ENCODE data around the gene HOXA11. TPM values are rescaled to one million over a fixed set of nuclear protein-coding genes. Genes with fewer than 3 reads are reported as not detected.
A peak's percentile ranks its signal among the peaks of the same experiment; 100 is the strongest.

Gene HOXA11
- total RNA-seq, 5 donors from 2014 or later (not counting 1 experiment from before 2014, with no cell fraction given): not detected

DNA sequence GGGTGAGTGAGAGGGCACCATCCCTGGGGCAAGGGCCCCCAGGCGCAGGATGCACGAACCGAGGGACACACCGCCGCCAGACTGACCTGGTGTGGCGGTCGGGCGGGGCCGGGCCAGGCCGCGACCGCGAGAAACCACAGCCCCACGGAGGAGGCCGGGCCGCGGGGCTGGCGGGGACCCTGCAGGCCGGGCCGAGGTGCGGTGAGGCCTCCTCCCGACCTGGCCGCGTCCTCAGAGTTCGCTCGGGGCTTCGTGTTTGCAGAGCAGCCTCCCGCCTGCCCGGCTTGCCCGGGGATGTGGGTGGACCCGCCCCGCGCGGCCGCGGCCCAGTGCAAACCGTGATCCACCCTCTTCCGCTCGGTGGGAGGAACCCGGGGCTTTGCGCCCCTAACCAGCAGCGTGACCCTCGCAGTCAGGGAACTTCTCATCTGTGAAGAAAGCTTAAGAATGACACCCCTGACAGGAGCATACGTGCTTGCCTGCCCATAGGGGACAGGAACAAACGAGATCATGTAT is 35.5 kb upstream of the HOXA11 start:
- Mint-ChIP-seq H3K27ac (no peak overlapping the region), H3K4me1 (peaks cover 5 to 10% (median 8%) of the 10 kb centered on the region in 3 donors), H3K4me3 (no peak overlapping the region), H3K36me3 (no peaks in the 10 kb centered on the region), H3K9me3 (no peaks in the 10 kb centered on the region), H3K27me3 (peaks cover 76 to 77% of the 10 kb centered on the region in 2 donors)
- 10% methylated on average over 45 of the region's 45 CpGs for WGBS (ENCODE audit: insufficient coverage)
- ChIA-PET CTCF (no interaction called here), POLR2A (no interaction called here)
- peaks cover 0 to 3% of the 10 kb centered on the region in 2 experiments for H3K4me1 ChIP-seq (ENCODE audit: control insufficient read depth in 1 of 2, extremely low read depth in 1 of 2, insufficient read depth in 2 of 2, low read length in 2 of 2)
- DNase-seq (no peak), ATAC-seq (replicated peaks in 1 of 4) (peak in 1 of 4 experiments; percentile 37)
- H3K4me3 ChIP-seq (ENCODE audit: control insufficient read depth in 1 of 2, extremely low read depth in 1 of 2, low read length in 1 of 2): no peak overlapping the region
- no peaks in the 10 kb centered on the region for H3K36me3 ChIP-seq (ENCODE audit: control insufficient read depth in 2 of 2, extremely low read depth in 1 of 2, insufficient read depth in 1 of 2, low read length in 1 of 2)
- H3K9me3 ChIP-seq: no peaks in the 10 kb centered on the region
- peaks cover 34 to 40% of the 10 kb centered on the region in 2 experiments for H3K27me3 ChIP-seq (replicated peaks in 1 of 2; ENCODE audit: control insufficient read depth in 2 of 2, extremely low read depth in 1 of 2, insufficient read depth in 2 of 2, low read length in 1 of 2)
- H3K27ac ChIP-seq (ENCODE audit: low read length): no peak overlapping the region

DNA sequence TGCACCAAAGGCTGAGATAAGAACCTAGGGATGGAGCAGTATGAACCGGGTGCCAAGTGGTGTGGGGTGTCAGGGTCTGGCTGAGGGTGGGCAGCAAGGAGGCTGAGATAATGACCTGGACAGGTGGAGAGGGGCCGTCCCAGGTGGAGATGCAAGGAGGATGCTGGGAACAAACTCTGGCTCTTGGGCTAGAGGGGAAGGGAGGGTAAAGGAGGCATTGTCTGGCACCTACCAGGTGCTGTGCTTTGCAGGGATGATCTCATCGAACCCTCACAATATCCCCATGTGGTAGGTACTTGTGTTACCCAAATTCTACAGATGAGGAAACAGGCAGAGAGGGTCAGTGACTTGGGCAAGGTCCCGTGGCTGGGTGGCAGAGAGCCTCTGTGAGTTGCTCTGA is 34.8 kb upstream of the HOXA11 start:
- H3K36me3 Mint-ChIP-seq: no peaks in the 10 kb centered on the region
- H3K4me1 ChIP-seq (ENCODE audit: control insufficient read depth in 1 of 2, extremely low read depth in 1 of 2, insufficient read depth in 2 of 2, low read length in 2 of 2): peaks cover 0 to 3% of the 10 kb centered on the region in 2 experiments
- CTCF ChIA-PET: no interaction called here
- H3K27me3 Mint-ChIP-seq: peaks cover 76 to 78% of the 10 kb centered on the region in 2 donors
- POLR2A ChIA-PET: no interaction called here
- H3K9me3 ChIP-seq: no peaks in the 10 kb centered on the region
- no peak overlapping the region for H3K4me3 ChIP-seq (ENCODE audit: control insufficient read depth in 1 of 2, extremely low read depth in 1 of 2, low read length in 1 of 2)
- WGBS (ENCODE audit: insufficient coverage): 58% methylated on average over 2 of the region's 4 CpGs
- H3K4me1 Mint-ChIP-seq: peaks cover 5 to 8% (median 6%) of the 10 kb centered on the region in 3 donors
- no peaks in the 10 kb centered on the region for H3K36me3 ChIP-seq (ENCODE audit: control insufficient read depth in 2 of 2, extremely low read depth in 1 of 2, insufficient read depth in 1 of 2, low read length in 1 of 2)
- H3K27ac Mint-ChIP-seq: no peak overlapping the region
- H3K9me3 Mint-ChIP-seq: no peaks in the 10 kb centered on the region
- H3K4me3 Mint-ChIP-seq: no peak overlapping the region
- DNase-seq (no peak), ATAC-seq (replicated peaks in 1 of 4) (no peak)
- peaks cover 33 to 40% of the 10 kb centered on the region in 2 experiments for H3K27me3 ChIP-seq (replicated peaks in 1 of 2; ENCODE audit: control insufficient read depth in 2 of 2, extremely low read depth in 1 of 2, insufficient read depth in 2 of 2, low read length in 1 of 2)
- H3K27ac ChIP-seq (ENCODE audit: low read length): no peak overlapping the region

DNA sequence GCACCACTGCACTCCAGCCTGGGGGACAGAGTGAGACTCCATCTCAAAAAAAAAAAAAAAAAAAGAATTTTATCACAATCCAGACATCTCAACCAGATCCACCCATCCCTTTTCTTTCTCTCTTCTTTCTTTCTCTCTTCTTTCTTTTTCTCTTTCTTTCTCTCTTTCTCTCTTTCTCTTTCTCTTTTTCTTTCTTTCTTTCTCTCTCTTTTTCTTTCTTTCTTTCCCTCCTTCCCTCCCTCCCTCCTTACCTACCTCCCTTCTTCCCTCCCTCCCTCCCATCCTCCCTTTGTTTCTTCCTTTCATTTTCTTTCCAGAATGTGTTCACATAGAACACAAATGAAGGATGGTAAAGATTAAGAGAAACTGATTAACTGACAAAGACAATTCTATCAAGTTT is 32.9 kb upstream of the HOXA11 start:
- Histone ChIP-seq H3K27me3 (replicated peaks in 1 of 2; ENCODE audit: control insufficient read depth in 2 of 2, extremely low read depth in 1 of 2, insufficient read depth in 2 of 2, low read length in 1 of 2) (peaks cover 27 to 52% of the 10 kb centered on the region in 2 experiments), H3K4me1 (ENCODE audit: control insufficient read depth in 1 of 2, extremely low read depth in 1 of 2, insufficient read depth in 2 of 2, low read length in 2 of 2) (peaks cover 0 to 10% of the 10 kb centered on the region in 2 experiments), H3K4me3 (ENCODE audit: control insufficient read depth in 1 of 2, extremely low read depth in 1 of 2, low read length in 1 of 2) (no peak overlapping the region), H3K9me3 (no peaks in the 10 kb centered on the region), H3K36me3 (ENCODE audit: control insufficient read depth in 2 of 2, extremely low read depth in 1 of 2, insufficient read depth in 1 of 2, low read length in 1 of 2) (no peaks in the 10 kb centered on the region), H3K27ac (ENCODE audit: low read length) (no peak overlapping the region)
- ChIA-PET CTCF (interaction anchor here in 1 of 2 donors (1.4 kb wide), 1 partner anchor 8 kb away, joined by 7 read pairs; no protein-coding TSS in a partner anchor), POLR2A (no interaction called here)
- Mint-ChIP-seq H3K27me3 (peaks cover 81% of the 10 kb centered on the region in 2 donors), H3K27ac (no peak overlapping the region), H3K4me3 (no peak overlapping the region), H3K36me3 (no peaks in the 10 kb centered on the region), H3K9me3 (no peaks in the 10 kb centered on the region), H3K4me1 (peaks cover 5 to 10% (median 6%) of the 10 kb centered on the region in 3 donors)
- no peak for ATAC-seq (replicated peaks in 1 of 4)
- no peak for DNase-seq

DNA sequence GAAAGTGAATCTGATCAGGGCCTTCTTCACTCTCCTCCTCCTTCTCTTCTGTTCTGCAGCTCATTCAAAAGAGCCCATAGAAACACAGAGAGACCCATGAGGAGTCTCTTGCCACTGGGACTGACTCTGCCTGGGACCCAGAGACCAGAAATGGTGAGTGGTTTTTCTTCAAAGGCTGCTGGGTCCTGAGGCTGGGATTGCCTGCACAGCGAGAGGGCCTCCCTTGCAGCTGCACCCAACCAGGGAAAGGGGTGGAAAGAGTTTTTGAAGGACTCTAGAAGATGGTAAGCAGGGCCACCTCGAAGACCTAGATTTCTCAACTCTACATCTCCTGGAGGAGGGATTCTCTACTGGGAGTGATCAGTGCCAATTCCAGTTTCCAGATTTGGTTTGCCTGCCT is 30.3 kb upstream of the HOXA11 start:
- Mint-ChIP-seq H3K4me1 (peaks cover 9 to 17% (median 15%) of the 10 kb centered on the region in 3 donors), H3K27ac (no peak overlapping the region), H3K36me3 (no peaks in the 10 kb centered on the region), H3K27me3 (peaks cover 85 to 86% of the 10 kb centered on the region in 2 donors), H3K4me3 (no peak overlapping the region), H3K9me3 (no peaks in the 10 kb centered on the region)
- DNase-seq (no peak), ATAC-seq (replicated peaks in 1 of 4) (no peak)
- H3K27me3 ChIP-seq (replicated peaks in 1 of 2; ENCODE audit: control insufficient read depth in 2 of 2, extremely low read depth in 1 of 2, insufficient read depth in 2 of 2, low read length in 1 of 2): peaks cover 22 to 69% of the 10 kb centered on the region in 2 experiments
- H3K4me1 ChIP-seq (ENCODE audit: control insufficient read depth in 1 of 2, extremely low read depth in 1 of 2, insufficient read depth in 2 of 2, low read length in 2 of 2): peaks cover 0 to 18% of the 10 kb centered on the region in 2 experiments
- no peaks in the 10 kb centered on the region for H3K36me3 ChIP-seq (ENCODE audit: control insufficient read depth in 2 of 2, extremely low read depth in 1 of 2, insufficient read depth in 1 of 2, low read length in 1 of 2)
- ChIA-PET CTCF (no interaction called here), POLR2A (no interaction called here)
- H3K27ac ChIP-seq (ENCODE audit: low read length): no peak overlapping the region
- WGBS (ENCODE audit: insufficient coverage): no CpG with 5 or more reads among the region's 2 CpGs
- no peaks in the 10 kb centered on the region for H3K9me3 ChIP-seq
- H3K4me3 ChIP-seq (ENCODE audit: control insufficient read depth in 1 of 2, extremely low read depth in 1 of 2, low read length in 1 of 2): no peak overlapping the region

DNA sequence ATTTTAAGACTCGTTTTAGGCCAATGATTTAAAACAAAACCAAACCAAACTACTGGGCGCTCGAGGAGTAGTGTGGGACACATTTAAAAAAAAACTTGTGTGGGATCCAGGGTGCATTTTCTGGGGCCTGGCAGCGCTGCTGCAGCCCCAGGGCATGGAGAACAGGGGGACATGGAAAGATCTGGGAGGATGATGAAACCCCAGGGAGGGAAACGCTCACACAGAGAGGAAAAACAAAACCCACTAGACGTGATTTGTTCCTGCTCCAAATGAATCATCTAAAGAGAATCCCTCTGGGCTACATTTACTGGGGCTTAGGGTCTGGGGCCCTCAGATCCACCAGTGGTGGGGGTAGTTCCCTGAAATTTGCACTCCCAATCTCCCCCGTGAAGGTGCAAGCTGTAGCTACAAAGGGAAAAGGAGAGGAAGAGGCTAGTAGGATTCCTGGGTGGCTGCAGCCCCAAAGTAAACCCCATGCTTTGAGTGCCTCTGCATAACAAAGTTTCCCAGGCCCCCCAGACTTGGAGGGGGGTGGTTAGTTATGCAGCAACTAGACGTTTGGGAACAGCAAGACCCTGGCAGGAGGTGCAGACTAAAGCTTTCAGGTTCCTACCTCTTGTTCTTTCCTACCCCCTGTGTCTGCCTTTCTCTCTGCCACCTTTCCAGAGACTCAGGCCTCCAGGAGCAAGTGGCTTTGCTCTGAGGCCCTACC is 29.4 kb upstream of the HOXA11 start:
- ChIA-PET CTCF (no interaction called here), POLR2A (no interaction called here)
- Mint-ChIP-seq H3K27ac (no peak overlapping the region), H3K9me3 (no peaks in the 10 kb centered on the region), H3K4me1 (peaks cover 8 to 14% (median 12%) of the 10 kb centered on the region in 3 donors), H3K27me3 (peaks cover 86 to 87% of the 10 kb centered on the region in 2 donors), H3K36me3 (no peaks in the 10 kb centered on the region), H3K4me3 (no peak overlapping the region)
- no peak overlapping the region for H3K27ac ChIP-seq (ENCODE audit: low read length)
- DNase-seq (no peak), ATAC-seq (replicated peaks in 1 of 4) (no peak)
- H3K36me3 ChIP-seq (ENCODE audit: control insufficient read depth in 2 of 2, extremely low read depth in 1 of 2, insufficient read depth in 1 of 2, low read length in 1 of 2): no peaks in the 10 kb centered on the region
- no CpG with 5 or more reads among the region's 8 CpGs for WGBS (ENCODE audit: insufficient coverage)
- no peak overlapping the region for H3K4me3 ChIP-seq (ENCODE audit: control insufficient read depth in 1 of 2, extremely low read depth in 1 of 2, low read length in 1 of 2)
- no peaks in the 10 kb centered on the region for H3K9me3 ChIP-seq
- H3K4me1 ChIP-seq (ENCODE audit: control insufficient read depth in 1 of 2, extremely low read depth in 1 of 2, insufficient read depth in 2 of 2, low read length in 2 of 2): peaks cover 0 to 18% of the 10 kb centered on the region in 2 experiments
- H3K27me3 ChIP-seq (replicated peaks in 1 of 2; ENCODE audit: control insufficient read depth in 2 of 2, extremely low read depth in 1 of 2, insufficient read depth in 2 of 2, low read length in 1 of 2): peaks cover 17 to 69% of the 10 kb centered on the region in 2 experiments

DNA sequence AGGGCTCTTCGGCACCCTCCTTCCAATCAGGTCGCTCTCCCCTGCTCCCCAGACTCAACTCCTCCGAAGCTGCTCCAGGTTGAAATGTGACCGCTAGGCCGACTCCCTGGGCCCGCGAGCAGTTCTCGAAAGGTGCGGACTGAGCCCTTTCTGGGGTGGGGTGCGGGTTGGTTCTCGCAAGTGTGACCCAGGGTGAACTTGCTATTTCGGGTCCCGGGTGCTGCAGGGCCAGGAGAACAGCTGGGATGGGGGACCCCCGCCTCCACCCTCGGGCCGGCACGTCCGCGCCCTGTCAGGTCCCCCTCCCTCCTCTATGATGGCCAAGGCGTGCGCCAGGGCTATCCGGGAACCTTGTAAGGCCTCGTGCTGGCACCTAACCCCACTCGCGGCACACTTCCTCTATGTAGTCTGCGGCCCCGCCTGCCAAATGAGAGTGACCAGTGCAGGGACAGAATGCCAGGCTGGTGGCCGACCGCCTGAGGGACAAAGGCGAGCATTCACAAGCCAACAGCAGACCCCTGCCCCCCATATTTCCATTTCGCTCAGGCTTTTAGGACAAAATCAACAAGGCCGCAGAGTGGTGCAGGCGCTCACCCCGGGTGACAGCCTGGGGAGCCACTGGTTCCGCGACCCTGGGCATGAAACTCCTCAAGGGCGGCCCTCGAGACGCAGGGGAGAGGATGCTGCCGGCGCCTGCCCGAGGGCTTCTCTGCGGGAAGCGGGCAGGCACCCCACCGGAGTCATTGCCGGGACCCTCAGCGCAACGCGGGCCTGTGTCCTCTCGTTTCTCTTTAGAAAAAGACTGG is 28.6 kb upstream of the HOXA11 start:
- Histone ChIP-seq H3K27me3 (replicated peaks in 1 of 2; ENCODE audit: control insufficient read depth in 2 of 2, extremely low read depth in 1 of 2, insufficient read depth in 2 of 2, low read length in 1 of 2) (peaks cover 13 to 67% of the 10 kb centered on the region in 2 experiments), H3K9me3 (no peaks in the 10 kb centered on the region), H3K4me3 (ENCODE audit: control insufficient read depth in 1 of 2, extremely low read depth in 1 of 2, low read length in 1 of 2) (no peak overlapping the region), H3K36me3 (ENCODE audit: control insufficient read depth in 2 of 2, extremely low read depth in 1 of 2, insufficient read depth in 1 of 2, low read length in 1 of 2) (no peaks in the 10 kb centered on the region), H3K4me1 (ENCODE audit: control insufficient read depth in 1 of 2, extremely low read depth in 1 of 2, insufficient read depth in 2 of 2, low read length in 2 of 2) (peaks cover 0 to 18% of the 10 kb centered on the region in 2 experiments), H3K27ac (ENCODE audit: low read length) (no peak overlapping the region)
- Mint-ChIP-seq H3K27ac (no peak overlapping the region), H3K4me3 (peak overlapping the region in 1 of 3 donors; percentile 7), H3K27me3 (peaks cover 87 to 88% of the 10 kb centered on the region in 2 donors), H3K9me3 (no peaks in the 10 kb centered on the region), H3K36me3 (no peaks in the 10 kb centered on the region), H3K4me1 (peaks cover 8 to 14% (median 12%) of the 10 kb centered on the region in 3 donors)
- ChIA-PET CTCF (interaction anchor here in 1 of 2 donors (0.7 kb wide), 1 partner anchor 51 kb away, joined by 3 read pairs; no protein-coding TSS in a partner anchor), POLR2A (no interaction called here)
- ATAC-seq (replicated peaks in 1 of 4): peak in 1 of 4 experiments; percentile 13
- no peak for DNase-seq
- WGBS (ENCODE audit: insufficient coverage): 47% methylated on average over 41 of the region's 50 CpGs
